ENCODE results near the gene FLOT1. TPM values are rescaled to one million over a fixed set of nuclear protein-coding genes. Genes with fewer than 3 reads are reported as not detected.

Gene FLOT1
- total RNA-seq, 1 donor from 2014 or later = 80.3 TPM

DNA sequence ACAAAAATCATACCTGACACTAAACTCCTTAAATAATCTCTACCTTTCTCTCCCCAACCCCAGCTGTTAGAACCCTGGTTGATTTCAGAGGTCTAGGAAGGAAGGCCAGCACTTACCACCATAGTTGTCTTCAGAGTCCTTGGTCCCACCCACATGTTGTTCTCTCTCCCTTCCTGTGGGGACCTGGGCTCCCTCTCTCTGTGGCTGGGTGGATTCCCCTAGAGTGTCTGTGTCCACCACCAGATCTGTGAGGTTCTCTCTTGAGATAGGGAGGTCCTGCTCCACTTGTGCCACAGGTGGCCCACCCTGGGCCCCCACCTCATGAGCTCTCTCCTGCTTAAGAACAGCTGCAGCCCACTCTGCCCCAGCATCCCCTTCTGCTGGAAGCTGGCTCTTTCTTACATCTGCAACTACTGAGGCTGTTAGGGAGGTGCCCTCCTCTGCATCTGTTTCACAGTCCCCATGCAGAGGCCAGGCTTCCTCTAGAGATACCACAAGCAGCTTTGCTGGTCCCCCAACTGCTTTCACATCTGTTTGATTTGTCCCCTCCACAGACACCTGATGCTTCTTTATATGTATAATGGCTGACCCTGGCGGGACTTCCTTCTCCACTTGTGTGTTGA lies 30.6 kb downstream of the FLOT1 start:
- DNase-seq (ENCODE audit: low spot score) = no peak
- H3K9me3 ChIP-seq (ENCODE audit: low read depth) = no peaks in the 10 kb centered on the region
- H3K4me3 ChIP-seq = no peak overlapping the region
- Mint-ChIP-seq H3K27me3 (ENCODE audit: insufficient read depth, low read depth) (peaks cover 6% of the 10 kb centered on the region), H3K4me3 (no peak overlapping the region), H3K36me3 (peaks cover 67% of the 10 kb centered on the region), H3K9me3 (no peaks in the 10 kb centered on the region), H3K4me1 (peaks cover 16% of the 10 kb centered on the region), H3K27ac (no peak overlapping the region)
- no peak overlapping the region for H3K27ac ChIP-seq
- no peaks in the 10 kb centered on the region for H3K36me3 ChIP-seq
- peaks cover 27% of the 10 kb centered on the region for H3K79me2 ChIP-seq (ENCODE audit: low read depth)
- no peak overlapping the region for H2AFZ ChIP-seq (replicated peaks)
- H3F3A ChIP-seq (ENCODE audit: low read depth) = no peaks in the 10 kb centered on the region
- H3K9ac ChIP-seq = no peak overlapping the region
- H4K20me1 ChIP-seq (ENCODE audit: low read depth) = no peaks in the 10 kb centered on the region
- TF ChIP-seq, protein P1, sequence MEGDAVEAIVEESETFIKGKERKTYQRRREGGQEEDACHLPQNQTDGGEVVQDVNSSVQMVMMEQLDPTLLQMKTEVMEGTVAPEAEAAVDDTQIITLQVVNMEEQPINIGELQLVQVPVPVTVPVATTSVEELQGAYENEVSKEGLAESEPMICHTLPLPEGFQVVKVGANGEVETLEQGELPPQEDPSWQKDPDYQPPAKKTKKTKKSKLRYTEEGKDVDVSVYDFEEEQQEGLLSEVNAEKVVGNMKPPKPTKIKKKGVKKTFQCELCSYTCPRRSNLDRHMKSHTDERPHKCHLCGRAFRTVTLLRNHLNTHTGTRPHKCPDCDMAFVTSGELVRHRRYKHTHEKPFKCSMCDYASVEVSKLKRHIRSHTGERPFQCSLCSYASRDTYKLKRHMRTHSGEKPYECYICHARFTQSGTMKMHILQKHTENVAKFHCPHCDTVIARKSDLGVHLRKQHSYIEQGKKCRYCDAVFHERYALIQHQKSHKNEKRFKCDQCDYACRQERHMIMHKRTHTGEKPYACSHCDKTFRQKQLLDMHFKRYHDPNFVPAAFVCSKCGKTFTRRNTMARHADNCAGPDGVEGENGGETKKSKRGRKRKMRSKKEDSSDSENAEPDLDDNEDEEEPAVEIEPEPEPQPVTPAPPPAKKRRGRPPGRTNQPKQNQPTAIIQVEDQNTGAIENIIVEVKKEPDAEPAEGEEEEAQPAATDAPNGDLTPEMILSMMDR (IDR thresholded peaks at IDR 0.05) = no peak
- TF ChIP-seq EZH2phosphoT487 (IDR thresholded peaks at IDR 0.05) (no peak), EZH2 (IDR thresholded peaks at IDR 0.05) (no peak)
- H3K4me2 ChIP-seq = no peak overlapping the region
- peaks cover 7% of the 10 kb centered on the region for H3K4me1 ChIP-seq
- no peaks in the 10 kb centered on the region for H3K27me3 ChIP-seq

DNA sequence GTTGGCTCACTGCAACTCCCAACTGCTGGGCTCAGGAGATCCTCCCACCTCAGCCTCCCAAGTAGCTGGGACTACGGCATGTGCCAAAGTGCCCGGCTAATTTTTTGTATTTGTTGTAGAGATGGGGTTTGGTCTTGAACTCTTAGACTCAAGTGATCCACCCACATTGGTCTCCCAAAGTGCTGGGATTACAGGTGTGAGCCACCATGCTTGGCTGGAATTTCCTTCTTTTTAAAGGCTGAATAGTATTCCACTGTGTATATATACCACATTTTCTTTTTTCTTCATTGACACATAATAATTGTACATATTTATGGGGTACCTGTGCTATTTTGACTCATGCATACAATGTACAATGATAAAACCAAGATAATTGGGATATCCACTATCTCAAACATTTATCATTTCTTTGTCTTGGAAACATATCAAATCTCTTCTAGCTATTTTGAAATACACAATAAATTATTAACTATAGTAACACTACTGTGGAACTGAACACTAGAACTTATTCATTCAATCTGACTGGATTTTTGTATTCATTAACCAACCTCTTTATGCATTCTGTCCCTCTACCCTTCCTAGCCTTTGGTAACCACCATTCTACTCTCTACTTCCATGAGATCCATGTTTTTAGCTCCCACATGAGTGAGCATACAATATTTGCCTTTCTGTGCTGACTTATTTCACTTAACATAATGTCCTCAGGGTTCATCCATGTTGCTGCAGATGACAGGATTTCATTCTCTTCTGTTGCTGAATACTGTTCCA lies 33.2 kb downstream of the FLOT1 start:
- Mint-ChIP-seq H3K36me3 (peaks cover 68% of the 10 kb centered on the region), H3K4me3 (no peak overlapping the region)

DNA sequence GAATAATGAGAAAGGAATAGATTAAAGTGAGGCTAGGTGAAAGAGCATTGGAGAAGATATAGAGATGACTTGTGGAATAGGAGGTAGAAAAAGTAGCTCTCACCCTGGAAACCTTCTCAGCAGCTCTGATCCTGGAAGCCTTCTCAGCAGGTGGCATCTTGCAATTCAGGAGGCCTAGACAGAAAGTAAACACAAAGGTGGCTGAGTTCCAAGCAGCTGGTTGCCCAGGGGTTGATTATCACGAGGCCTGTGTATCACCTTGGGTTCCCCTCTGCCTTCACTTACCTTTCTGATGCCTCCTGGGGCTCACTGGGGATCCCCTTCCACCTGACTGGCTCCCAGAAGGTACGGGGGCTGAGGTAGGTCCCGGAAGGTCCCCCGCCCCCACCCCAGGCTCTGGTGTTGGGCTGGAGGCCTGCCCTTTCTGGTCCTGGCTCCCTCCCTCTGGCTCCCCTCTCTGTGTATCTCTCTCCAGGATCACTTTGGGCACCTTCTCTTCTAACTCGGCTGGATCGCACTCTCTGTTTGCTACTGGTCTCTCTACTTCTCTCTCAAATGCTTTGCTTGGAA lies 35.1 kb downstream of the FLOT1 start:
- H3K36me3 ChIP-seq = no peaks in the 10 kb centered on the region
- Mint-ChIP-seq H3K4me1 (no peaks in the 10 kb centered on the region), H3K27ac (no peak overlapping the region), H3K27me3 (ENCODE audit: insufficient read depth, low read depth) (peaks cover 5% of the 10 kb centered on the region), H3K36me3 (peaks cover 71% of the 10 kb centered on the region), H3K9me3 (no peaks in the 10 kb centered on the region), H3K4me3 (no peak overlapping the region)
- H3K27ac ChIP-seq = no peak overlapping the region
- no peaks in the 10 kb centered on the region for H3K79me2 ChIP-seq (ENCODE audit: low read depth)
- no peaks in the 10 kb centered on the region for H3K27me3 ChIP-seq
- no peaks in the 10 kb centered on the region for H3F3A ChIP-seq (ENCODE audit: low read depth)
- H3K4me1 ChIP-seq = no peaks in the 10 kb centered on the region
- no peak overlapping the region for H3K4me2 ChIP-seq
- TF ChIP-seq EZH2phosphoT487 (IDR thresholded peaks at IDR 0.05) = no peak
- no peak overlapping the region for H2AFZ ChIP-seq (replicated peaks)
- no peak for DNase-seq (ENCODE audit: low spot score)
- H3K4me3 ChIP-seq = no peak overlapping the region
- H3K9ac ChIP-seq = no peak overlapping the region
- H3K9me3 ChIP-seq (ENCODE audit: low read depth) = no peaks in the 10 kb centered on the region
- H4K20me1 ChIP-seq (ENCODE audit: low read depth) = no peaks in the 10 kb centered on the region

More for the DNA sequence above, 33.2 kb downstream of the FLOT1 start:
- no peaks in the 10 kb centered on the region for H3K9me3 ChIP-seq (ENCODE audit: low read depth)
- no peak overlapping the region for H3K27ac Mint-ChIP-seq
- no peaks in the 10 kb centered on the region for H4K20me1 ChIP-seq (ENCODE audit: low read depth)
- TF ChIP-seq EZH2 (IDR thresholded peaks at IDR 0.05) (no peak), EZH2phosphoT487 (IDR thresholded peaks at IDR 0.05) (no peak)
- TF ChIP-seq, protein P1 (IDR thresholded peaks at IDR 0.05) = no peak
- H3K4me1 ChIP-seq = no peaks in the 10 kb centered on the region
- no peaks in the 10 kb centered on the region for H3K27me3 ChIP-seq
- no peaks in the 10 kb centered on the region for H3K36me3 ChIP-seq
- H3K4me1 Mint-ChIP-seq = no peaks in the 10 kb centered on the region
- no peaks in the 10 kb centered on the region for H3F3A ChIP-seq (ENCODE audit: low read depth)
- no peaks in the 10 kb centered on the region for H3K9me3 Mint-ChIP-seq
- H3K27ac ChIP-seq = no peak overlapping the region
- no peak overlapping the region for H2AFZ ChIP-seq (replicated peaks)
- no peak overlapping the region for H3K9ac ChIP-seq
- H3K79me2 ChIP-seq (ENCODE audit: low read depth) = peaks cover 1% of the 10 kb centered on the region
- H3K27me3 Mint-ChIP-seq (ENCODE audit: insufficient read depth, low read depth) = peaks cover 4% of the 10 kb centered on the region
- DNase-seq (ENCODE audit: low spot score) = no peak
- H3K4me2 ChIP-seq = no peak overlapping the region
- H3K4me3 ChIP-seq = no peak overlapping the region
